HEK293 (cell line): Measurements from ENCODE around the gene LRBA.

Experiments used
- CTCF ChIA-PET: fragments of 350-600 bp; formaldehyde crosslinking; extraction: SDS; loops from one replicate; lab custom pipeline; 2021; ENCODE audit warnings: antibody characterized with exemption; lab: Yijun Ruan, JAX
- POLR2A ChIA-PET: fragments of 300-600 bp; formaldehyde crosslinking; extraction: SDS; loops from one replicate; lab custom pipeline; 2020; ENCODE audit warnings: antibody characterized with exemption, inconsistent platforms; lab: Yijun Ruan, JAX
- H3K27ac ChIP-seq: fragments of 200-500 bp; sonication (Bioruptor generic); 2 replicates; pipeline ENCODE4 v1.5.1; 2014; ENCODE audit warnings: low read depth, low read length, control low read depth, inconsistent platforms; ENCODE audit errors: extremely low read depth
- H3K36me3 ChIP-seq, 2 experiments: fragments of 200-500 bp in 1 of 2; sonication (Bioruptor generic) in 1 of 2; 1 replicate in 1 of 2; 2 replicates in 1 of 2; pipeline ENCODE4 v1.5.1; 2014 to 2017; ENCODE audit warnings: inconsistent platforms in 2 of 2, low read length in 2 of 2; ENCODE audit not compliant: control insufficient read depth in 2 of 2, insufficient read depth in 1 of 2
- H3K4me1 ChIP-seq: fragments of 200-500 bp; sonication (Bioruptor generic); 2 replicates; pipeline ENCODE4 v1.5.1; 2014; ENCODE audit warnings: mild to moderate bottlenecking, low read length, inconsistent platforms; ENCODE audit not compliant: control insufficient read depth, insufficient read depth
- H3K4me3 ChIP-seq: 2 replicates; pipeline ENCODE4 v1.5.1; 2011; ENCODE audit warnings: low read depth, mild to moderate bottlenecking, control low read depth, low read length, moderate library complexity
- H3K9me3 ChIP-seq: fragments of 200-500 bp; sonication (Bioruptor generic); 2 replicates; pipeline ENCODE4 v1.5.1; 2014; ENCODE audit warnings: low read depth, low read length, inconsistent platforms; ENCODE audit not compliant: control insufficient read depth, insufficient read depth
- EGR2 ChIP-seq: fragments of 450-650 bp; formaldehyde crosslinking; IDR thresholded peaks from 2 replicates; pipeline ENCODE4 v1.5.1; 2016; ENCODE audit warnings: low read depth, missing biosample characterization, missing genetic modification characterization
- FEZF1 ChIP-seq: fragments of 450-650 bp; formaldehyde crosslinking; IDR thresholded peaks from 2 replicates; pipeline ENCODE4 v1.5.1; 2016; ENCODE audit warnings: missing biosample characterization, missing genetic modification characterization
- HOXD13 ChIP-seq: sonication (generic); formaldehyde crosslinking; IDR thresholded peaks from 2 replicates; pipeline ENCODE4 v1.8.0; 2022; ENCODE audit warnings: missing genetic modification reagents, borderline replicate concordance
- IKZF3 ChIP-seq: fragments of 450-650 bp; IDR thresholded peaks from 2 replicates; pipeline ENCODE4 v1.5.0; 2018; ENCODE audit warnings: missing biosample characterization, mild to moderate bottlenecking, missing genetic modification characterization, moderate library complexity
- INSM2 ChIP-seq: fragments of 450-650 bp; formaldehyde crosslinking; IDR thresholded peaks from 2 replicates; pipeline ENCODE4 v1.5.1; 2016; ENCODE audit warnings: missing biosample characterization, missing genetic modification characterization
- TCF7L2 ChIP-seq: IDR thresholded peaks from 2 replicates; pipeline ENCODE4 v1.6.1; 2011; ENCODE audit warnings: low read depth, mild to moderate bottlenecking, inconsistent platforms, low read length, moderate library complexity, borderline replicate concordance
- ZBTB44 ChIP-seq: fragments of 450-650 bp; IDR thresholded peaks from 2 replicates; pipeline ENCODE4 v1.5.1; 2018; ENCODE audit warnings: missing biosample characterization, mild to moderate bottlenecking, missing genetic modification characterization
- ZBTB8A ChIP-seq: fragments of 450-650 bp; formaldehyde crosslinking; IDR thresholded peaks from 2 replicates; pipeline ENCODE4 v1.5.1; 2016; ENCODE audit warnings: missing biosample characterization, missing genetic modification characterization
- ZEB2 ChIP-seq: fragments of 450-650 bp; formaldehyde crosslinking; IDR thresholded peaks from 2 replicates; pipeline ENCODE4 v1.5.1; 2016; ENCODE audit warnings: missing biosample characterization, missing genetic modification characterization
- ZFHX2 ChIP-seq: fragments of 450-650 bp; formaldehyde crosslinking; conservative IDR thresholded peaks from 2 replicates; pipeline ENCODE4 v1.5.1; 2016; ENCODE audit warnings: missing biosample characterization, missing genetic modification characterization
- ZIC2 ChIP-seq: fragments of 450-650 bp; formaldehyde crosslinking; IDR thresholded peaks from 2 replicates; pipeline ENCODE4 v1.5.1; 2016; ENCODE audit warnings: missing biosample characterization, missing genetic modification characterization
- ZNF121 ChIP-seq: fragments of 450-650 bp; formaldehyde crosslinking; IDR thresholded peaks from 2 replicates; pipeline ENCODE4 v1.5.1; 2016; ENCODE audit warnings: missing biosample characterization, missing genetic modification characterization
- ZNF140 ChIP-seq: fragments of 450-650 bp; formaldehyde crosslinking; IDR thresholded peaks from 2 replicates; pipeline ENCODE4 v1.5.1; 2016; ENCODE audit warnings: missing biosample characterization, missing genetic modification characterization
- ZNF19 ChIP-seq: fragments of 450-650 bp; formaldehyde crosslinking; IDR thresholded peaks from 2 replicates; pipeline ENCODE4; 2016; ENCODE audit warnings: missing biosample characterization, missing genetic modification characterization, low read depth
- ZNF24 ChIP-seq: fragments of 450-650 bp; formaldehyde crosslinking; IDR thresholded peaks from 2 replicates; pipeline ENCODE4 v1.5.1; 2016; ENCODE audit warnings: missing biosample characterization, missing genetic modification characterization
- ZNF610 ChIP-seq: fragments of 450-650 bp; formaldehyde crosslinking; IDR thresholded peaks from 2 replicates; pipeline ENCODE4 v1.5.1; 2016; ENCODE audit warnings: missing biosample characterization, missing genetic modification characterization, borderline replicate concordance
- ZNF654 ChIP-seq: fragments of 450-650 bp; formaldehyde crosslinking; IDR thresholded peaks from 2 replicates; pipeline ENCODE4 v1.5.1; 2016; ENCODE audit warnings: low read depth, missing biosample characterization, missing genetic modification characterization
- ZNF658 ChIP-seq: fragments of 450-650 bp; formaldehyde crosslinking; IDR thresholded peaks from 2 replicates; pipeline ENCODE4; 2016; ENCODE audit warnings: missing biosample characterization, missing genetic modification characterization
- ZNF76 ChIP-seq: fragments of 450-650 bp; formaldehyde crosslinking; IDR thresholded peaks from 2 replicates; pipeline ENCODE4; 2016; ENCODE audit warnings: low read depth, missing biosample characterization, missing genetic modification characterization, borderline replicate concordance
- ZNF768 ChIP-seq: fragments of 450-650 bp; formaldehyde crosslinking; IDR thresholded peaks from 2 replicates; pipeline ENCODE4 v1.5.1; 2018; ENCODE audit warnings: missing biosample characterization, mild to moderate bottlenecking, missing genetic modification characterization
- ZNF843 ChIP-seq: fragments of 450-650 bp; formaldehyde crosslinking; IDR thresholded peaks from 2 replicates; pipeline ENCODE4 v1.5.1; 2016; ENCODE audit warnings: missing biosample characterization, missing genetic modification characterization
- ZSCAN30 ChIP-seq: fragments of 450-650 bp; IDR thresholded peaks from 2 replicates; pipeline ENCODE4 v1.5.1; 2018; ENCODE audit warnings: missing biosample characterization, mild to moderate bottlenecking, missing genetic modification characterization, moderate library complexity
- ZSCAN4 ChIP-seq: fragments of 450-650 bp; formaldehyde crosslinking; IDR thresholded peaks from 2 replicates; pipeline ENCODE4 v1.5.1; 2017; ENCODE audit warnings: missing biosample characterization, missing genetic modification characterization
- TF ChIP-seq, protein P1 (sequence below): fragments of 450-650 bp; formaldehyde crosslinking; IDR thresholded peaks from 2 replicates; pipeline ENCODE4 v1.5.1; 2017; ENCODE audit warnings: missing biosample characterization, missing genetic modification characterization
- TF ChIP-seq, protein P2 (sequence below): fragments of 450-650 bp; formaldehyde crosslinking; IDR thresholded peaks from 2 replicates; pipeline ENCODE4 v1.5.1; 2016; ENCODE audit warnings: missing biosample characterization, missing genetic modification characterization

Gene LRBA

DNA sequence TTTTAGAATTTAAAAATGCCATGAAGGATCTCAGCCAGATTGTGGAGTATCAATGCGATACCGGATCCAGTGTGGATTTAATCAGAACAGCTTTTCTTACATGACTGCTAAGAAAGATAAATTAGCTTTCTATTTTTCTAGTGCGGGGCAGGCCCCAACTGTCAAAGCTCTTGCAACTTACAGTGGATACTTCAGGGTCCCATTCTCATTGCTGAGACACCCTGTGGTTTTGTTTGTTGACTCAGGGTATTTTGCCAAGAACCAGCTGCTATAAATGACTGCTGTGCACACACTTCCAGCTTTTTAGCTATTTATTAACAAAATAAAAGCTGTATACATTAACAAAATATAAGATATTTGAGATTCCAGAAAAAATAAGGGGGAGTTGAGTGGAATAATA lies 770.5 kb downstream of the LRBA start:
- TF ChIP-seq FEZF1 (tag by site-specific recombination) (peak; percentile 75), ZBTB44 (tag by site-specific recombination) (peak; percentile 57; the same call in 1 of the 2 replicates), ZNF24 (tag by site-specific recombination) (peak; percentile 34; the same call in 1 of the 2 replicates), ZNF19 (tag by site-specific recombination) (no peak), ZSCAN4 (tag by site-specific recombination) (0 out of 2 replicates have a peak, but pooled peaks have one; percentile 30), ZNF654 (tag by site-specific recombination) (no peak), EGR2 (tag by site-specific recombination) (no peak), ZSCAN30 (tag by site-specific recombination) (0 out of 2 replicates have a peak, but pooled peaks have one; percentile 58), ZEB2 (peak; percentile 44; the same call in 1 of the 2 replicates), IKZF3 (0 out of 2 replicates have a peak, but pooled peaks have one; percentile 53), ZNF768 (no peak), ZNF843 (tag by site-specific recombination) (peak; percentile 73), ZIC2 (peak; percentile 73), ZBTB8A (tag by site-specific recombination) (0 out of 2 replicates have a peak, but pooled peaks have one; percentile 6), TCF7L2 (0 out of 2 replicates have a peak, but pooled peaks have one; percentile 35)
- TF ChIP-seq, protein P1, sequence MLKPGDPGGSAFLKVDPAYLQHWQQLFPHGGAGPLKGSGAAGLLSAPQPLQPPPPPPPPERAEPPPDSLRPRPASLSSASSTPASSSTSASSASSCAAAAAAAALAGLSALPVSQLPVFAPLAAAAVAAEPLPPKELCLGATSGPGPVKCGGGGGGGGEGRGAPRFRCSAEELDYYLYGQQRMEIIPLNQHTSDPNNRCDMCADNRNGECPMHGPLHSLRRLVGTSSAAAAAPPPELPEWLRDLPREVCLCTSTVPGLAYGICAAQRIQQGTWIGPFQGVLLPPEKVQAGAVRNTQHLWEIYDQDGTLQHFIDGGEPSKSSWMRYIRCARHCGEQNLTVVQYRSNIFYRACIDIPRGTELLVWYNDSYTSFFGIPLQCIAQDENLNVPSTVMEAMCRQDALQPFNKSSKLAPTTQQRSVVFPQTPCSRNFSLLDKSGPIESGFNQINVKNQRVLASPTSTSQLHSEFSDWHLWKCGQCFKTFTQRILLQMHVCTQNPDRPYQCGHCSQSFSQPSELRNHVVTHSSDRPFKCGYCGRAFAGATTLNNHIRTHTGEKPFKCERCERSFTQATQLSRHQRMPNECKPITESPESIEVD (tag by site-specific recombination) = peak; percentile 86
- TF ChIP-seq, protein P2, sequence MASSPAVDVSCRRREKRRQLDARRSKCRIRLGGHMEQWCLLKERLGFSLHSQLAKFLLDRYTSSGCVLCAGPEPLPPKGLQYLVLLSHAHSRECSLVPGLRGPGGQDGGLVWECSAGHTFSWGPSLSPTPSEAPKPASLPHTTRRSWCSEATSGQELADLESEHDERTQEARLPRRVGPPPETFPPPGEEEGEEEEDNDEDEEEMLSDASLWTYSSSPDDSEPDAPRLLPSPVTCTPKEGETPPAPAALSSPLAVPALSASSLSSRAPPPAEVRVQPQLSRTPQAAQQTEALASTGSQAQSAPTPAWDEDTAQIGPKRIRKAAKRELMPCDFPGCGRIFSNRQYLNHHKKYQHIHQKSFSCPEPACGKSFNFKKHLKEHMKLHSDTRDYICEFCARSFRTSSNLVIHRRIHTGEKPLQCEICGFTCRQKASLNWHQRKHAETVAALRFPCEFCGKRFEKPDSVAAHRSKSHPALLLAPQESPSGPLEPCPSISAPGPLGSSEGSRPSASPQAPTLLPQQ (tag by site-specific recombination) = no peak
- POLR2A ChIA-PET = no interaction called here
- peaks cover 7% of the 10 kb centered on the region; the same call in 1 of the 2 replicates for H3K4me1 ChIP-seq
- no peak overlapping the region for H3K27ac ChIP-seq
- CTCF ChIA-PET = interaction anchor here (0.7 to 4.1 kb wide), 7 partner anchors 35 to 621 kb away, joined by 3 to 44 read pairs (median 4); no protein-coding TSS in a partner anchor
- H3K9me3 ChIP-seq = no peaks in the 10 kb centered on the region
- peaks cover 0 to 9% of the 10 kb centered on the region in 2 experiments; a peak in 1 of 3 replicates for H3K36me3 ChIP-seq
- H3K4me3 ChIP-seq = no peak overlapping the region

- TF ChIP-seq HOXD13 (CRISPR knock-in tag) (no peak), ZNF121 (peak; percentile 68; the same call in 1 of the 2 replicates), ZNF658 (tag by site-specific recombination) (no peak), ZNF610 (tag by site-specific recombination) (no peak), ZNF76 (no peak), ZFHX2 (tag by site-specific recombination) (no peak), ZNF140 (tag by site-specific recombination) (no peak), INSM2 (tag by site-specific recombination) (no peak)
- Histone ChIP-seq H3K9me3 (no peaks in the 10 kb centered on the region), H3K4me1 (peaks cover 7% of the 10 kb centered on the region; the same call in 1 of the 2 replicates), H3K4me3 (no peak overlapping the region), H3K27ac (no peak overlapping the region), H3K36me3 (peaks cover 0 to 9% of the 10 kb centered on the region in 2 experiments; a peak in 1 of 3 replicates)
- ChIA-PET CTCF (interaction anchor here (0.6 to 4.1 kb wide), 16 partner anchors 9 to 1246 kb away, joined by 3 to 44 read pairs (median 4); no protein-coding TSS in a partner anchor), POLR2A (no interaction called here)
Observed at GRCh38 chr4:150243932-150244331, 771.2 kb downstream of the LRBA start.
